Mesenchymal stem cell (in vitro differentiated cells and primary cell): ENCODE data around the gene TMEM179B. TPM values are rescaled to one million over a fixed set of nuclear protein-coding genes. Genes with fewer than 3 reads are reported as not detected.

ENCODE experiments used
- small RNA-seq: library from polyadenylated mRNA; stranded (forward); fragments of <200 nt; extraction: miRNeasy Mini kit (QIAGEN cat#:217004); gene quantifications from one replicate; pipeline ENCODE3, GENCODE V24; 2013; ENCODE audit warnings: low read depth

The TMEM179B gene

Small RNA genes lying within 50 kb of the gene (small RNA-seq; reads per million reads assigned to genes)
- 7.2 reads per million, percentile 69 among the genes with 10 or more reads in this experiment for gene MIR6514
- gene RNU6-118P: not detected
